GM19238 (cell line): ENCODE measurements around the gene NAB2.
A peak's percentile ranks its signal among the peaks of the same experiment; 100 is the strongest.
"Not testable (repeated sequence)": the region's sequence is repeated elsewhere in the genome, so short reads cannot be mapped to it uniquely, and the experiment has no call there.

ENCODE experiments used
- DNase-seq: peaks from one replicate; pipeline ENCODE4 v3.0.0; 2011; ENCODE audit warnings: low spot score; ENCODE audit not compliant: insufficient read length

NAB2 gene

DNA sequence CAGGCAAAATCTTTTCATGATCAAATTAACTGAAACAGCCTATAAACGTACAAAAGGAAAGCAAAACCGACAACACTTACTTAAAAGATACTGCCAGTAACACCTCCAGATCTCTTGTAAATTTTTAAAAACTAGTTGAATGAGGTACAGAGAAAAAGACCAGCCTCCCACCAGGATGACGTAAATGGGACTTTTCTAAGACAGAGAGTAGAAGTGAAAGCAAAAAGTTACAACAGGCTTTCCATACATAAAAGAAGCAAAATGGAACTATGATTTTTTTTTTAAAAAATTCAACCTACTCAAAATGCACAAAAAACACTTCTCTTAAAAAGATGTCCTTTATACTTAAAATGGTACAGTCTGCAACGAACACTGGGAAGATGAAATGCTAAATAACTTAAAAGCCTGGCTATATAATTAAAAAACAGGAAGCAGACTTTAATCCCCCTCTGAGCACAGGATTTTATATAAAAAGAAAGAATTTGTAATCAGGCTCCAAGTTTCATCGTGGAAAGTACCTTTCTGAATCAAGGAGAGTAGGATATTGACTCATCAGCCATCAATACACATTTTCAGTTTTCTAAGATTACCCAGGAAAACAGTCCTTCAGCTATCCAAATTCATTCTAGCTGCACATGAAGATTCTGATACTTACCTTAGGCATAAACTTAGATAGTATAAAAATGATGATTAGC, 24.8 kb upstream of the NAB2 start:
- no peak for DNase-seq

DNA sequence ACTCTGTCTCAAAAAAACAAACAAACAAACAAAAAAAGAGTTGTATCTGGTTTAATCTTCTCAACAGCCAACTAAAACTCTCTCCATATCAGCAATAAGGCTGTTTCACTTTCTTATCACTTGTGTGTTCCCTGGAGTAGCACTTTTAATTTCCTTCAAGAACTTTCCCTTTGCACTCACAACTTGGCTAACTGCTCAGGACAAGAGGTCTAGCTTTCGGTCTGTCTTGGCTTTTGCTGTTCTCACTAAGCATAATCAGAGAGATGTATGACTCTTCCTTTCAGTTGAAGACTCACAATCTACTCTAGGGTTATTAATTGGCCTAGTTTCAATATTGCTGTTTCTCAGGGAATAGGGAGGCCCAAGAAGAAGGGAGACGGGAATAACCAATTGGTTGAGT, 22.7 kb upstream of the NAB2 start:
- DNase-seq, result no peak

DNA sequence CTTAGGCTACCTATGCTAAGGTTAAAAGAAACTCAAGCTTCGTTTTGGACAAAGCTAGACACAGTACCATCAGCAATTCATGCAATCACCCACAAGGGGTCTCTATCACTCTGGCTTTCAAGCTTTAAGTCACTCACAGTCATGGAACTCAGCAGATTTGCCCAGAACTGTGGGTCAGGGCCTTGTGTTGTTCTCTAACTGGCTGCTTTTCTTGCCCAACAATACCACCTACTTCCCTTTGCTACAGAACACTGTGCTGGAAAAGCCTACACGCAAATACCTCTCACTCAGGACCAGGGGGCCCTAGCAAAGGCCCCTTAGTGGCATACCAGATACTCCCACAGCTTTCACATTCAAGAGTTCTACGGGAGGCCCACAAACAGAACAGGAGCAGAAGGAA, 19.4 kb upstream of the NAB2 start:
- DNase-seq, result no peak

DNA sequence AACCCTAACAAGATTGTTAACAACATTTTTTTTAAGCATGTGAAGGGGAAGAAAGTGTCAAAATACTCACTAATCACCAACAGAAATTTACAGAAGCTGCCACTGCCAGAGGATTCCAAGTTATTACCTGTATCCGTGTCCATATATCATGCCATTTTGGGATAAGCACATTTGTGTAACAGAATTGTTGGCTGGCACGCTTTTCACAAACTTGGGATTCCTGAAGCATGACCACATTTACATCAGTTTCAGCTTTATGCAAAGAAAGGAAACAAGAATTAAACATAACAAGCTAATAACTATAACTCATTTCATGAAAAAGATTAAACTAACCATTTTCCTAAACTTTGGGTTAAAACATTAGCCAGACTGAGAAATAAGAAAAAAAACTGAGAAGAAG, 16.3 kb upstream of the NAB2 start:
- no peak for DNase-seq

- not testable (repeated sequence) for DNase-seq
These were observed 15.1 kb upstream of the NAB2 start for GRCh38 chr12:57073566-57074450.

GRCh38 chr12:57078519-57079404, 10.2 kb upstream of the NAB2 start, which contains the start of gene NEMP1:
NEMP1 (minus strand) TSS chr12:57078791; CDS start chr12:57078745, 46 bp downstream.
- peak; percentile 88 for DNase-seq

DNA sequence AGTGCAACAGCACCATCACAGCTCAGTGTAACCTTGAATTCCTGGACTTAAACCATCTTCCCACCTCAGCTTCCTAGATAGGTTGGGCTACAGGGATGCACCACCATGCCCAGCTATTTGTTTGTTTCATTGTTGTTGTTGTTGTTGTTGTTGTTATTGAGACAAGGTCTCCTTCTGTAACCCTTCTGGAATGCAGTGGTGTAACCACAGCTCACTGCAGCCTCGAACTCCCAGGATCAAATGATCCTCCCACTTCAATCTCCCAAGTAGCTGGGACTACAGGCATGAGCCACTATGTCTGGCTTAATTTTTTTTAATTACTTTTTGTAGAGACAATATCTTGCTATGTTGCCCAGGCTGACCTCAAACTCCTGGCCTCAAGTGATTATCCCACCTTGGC, 9.1 kb upstream of the NAB2 start:
- no peak for DNase-seq

GRCh38 chr12:57080855-57081254, 8.1 kb upstream of the NAB2 start:
- DNase-seq, result no peak

- no peak for DNase-seq
These were observed 2.9 kb upstream of the NAB2 start for GRCh38 chr12:57085999-57086492.

GRCh38 chr12:57086493-57087009, 2.4 kb upstream of the NAB2 start:
- no peak for DNase-seq

- DNase-seq, result peak; percentile 65
These were observed 1.8 kb upstream of the NAB2 start for GRCh38 chr12:57087010-57087690.

DNA sequence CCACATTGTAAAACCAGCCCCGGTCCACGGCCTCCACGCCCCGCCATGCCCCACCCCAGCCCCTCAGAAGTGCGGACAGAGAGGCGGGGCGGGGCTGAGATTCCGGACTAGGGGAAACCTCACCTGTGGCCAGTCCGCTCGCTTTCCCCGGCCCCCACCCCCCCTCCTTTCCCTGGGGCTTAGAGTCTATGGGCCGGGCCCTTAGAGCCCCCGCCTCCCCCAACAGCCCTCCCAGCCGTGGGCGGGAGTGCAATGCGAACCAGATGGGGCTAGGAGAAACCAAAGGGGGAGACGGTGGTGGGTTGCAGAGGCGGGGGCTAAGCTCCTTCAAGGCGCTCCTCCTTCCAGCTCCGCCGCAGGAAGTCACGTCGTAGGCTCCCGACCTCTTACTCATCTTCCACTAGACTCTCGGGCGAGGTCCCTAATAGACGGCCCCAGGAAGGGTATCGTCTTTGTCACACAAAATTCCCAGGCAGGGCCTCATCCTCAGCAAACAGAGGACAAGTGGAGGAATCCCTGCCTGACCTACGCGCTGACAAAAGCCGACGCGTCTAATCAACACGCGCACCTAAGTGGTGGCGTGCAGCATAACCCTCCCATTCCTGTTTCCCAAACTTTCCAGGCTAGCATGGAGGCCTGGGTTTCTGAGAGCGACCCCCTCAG, 1.1 kb upstream of the NAB2 start:
- peak; percentile 65 for DNase-seq

GRCh38 chr12:57089271-57090245, 644 bp downstream of the NAB2 start:
- DNase-seq, result no peak

DNA sequence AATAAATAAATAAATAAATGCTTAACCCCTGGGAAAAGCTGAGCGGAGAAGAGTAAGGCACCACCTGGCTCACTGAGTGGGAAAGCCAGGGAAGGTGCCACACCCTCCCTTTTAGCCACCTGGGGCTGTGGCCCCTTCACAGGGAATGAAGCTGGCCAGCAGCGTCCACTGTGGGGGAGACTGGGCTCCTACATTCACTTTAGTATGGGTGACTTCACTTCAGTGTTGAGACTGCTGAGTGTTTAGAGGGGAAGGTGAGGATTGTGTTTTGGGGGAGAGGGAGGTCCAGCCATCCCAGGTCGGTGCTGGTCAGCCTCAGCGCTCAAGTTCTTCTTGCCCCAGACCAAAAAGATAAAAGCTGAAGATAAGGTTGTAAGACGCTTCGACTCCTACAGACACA, 1.6 kb downstream of the NAB2 start:
- DNase-seq, result no peak

DNA sequence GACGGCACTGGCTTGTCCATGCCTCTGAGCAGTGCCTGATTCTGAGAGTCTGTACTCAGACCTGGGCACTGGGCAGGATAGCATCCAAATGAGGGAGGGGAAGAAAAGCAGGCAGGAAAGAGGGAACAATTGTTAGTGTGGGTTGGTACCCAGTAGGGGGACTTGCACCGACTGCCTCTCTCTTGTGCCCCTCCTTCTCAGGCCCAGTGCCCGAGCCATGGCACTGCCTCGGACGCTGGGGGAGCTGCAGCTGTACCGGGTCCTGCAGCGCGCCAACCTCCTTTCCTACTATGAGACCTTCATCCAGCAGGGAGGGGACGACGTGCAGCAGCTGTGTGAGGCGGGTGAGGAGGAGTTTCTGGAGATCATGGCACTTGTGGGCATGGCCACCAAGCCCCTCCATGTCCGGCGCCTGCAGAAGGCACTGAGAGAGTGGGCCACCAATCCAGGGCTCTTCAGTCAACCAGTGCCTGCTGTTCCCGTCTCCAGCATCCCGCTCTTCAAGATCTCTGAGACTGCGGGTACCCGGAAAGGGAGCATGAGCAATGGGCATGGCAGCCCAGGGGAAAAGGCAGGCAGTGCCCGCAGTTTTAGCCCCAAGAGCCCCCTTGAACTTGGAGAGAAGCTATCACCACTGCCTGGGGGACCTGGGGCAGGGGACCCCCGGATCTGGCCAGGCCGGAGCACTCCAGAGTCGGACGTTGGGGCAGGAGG, 2.2 kb downstream of the NAB2 start:
- DNase-seq, result no peak

- no peak for DNase-seq
These were observed 3.0 kb downstream of the NAB2 start for GRCh38 chr12:57091638-57092528.

GRCh38 chr12:57092529-57092862, 3.6 kb downstream of the NAB2 start:
- no peak for DNase-seq
